Sigmoid colon (tissue), 3 donors: ENCODE results near the gene PCDHA8.
A peak's percentile ranks its signal among the peaks of the same experiment; 100 is the strongest.

Experiments used
- POLR2A ChIP-seq, 2 donors: fragments of 450-650 bp; IDR thresholded peaks; one replicate each; pipeline ENCODE4 v1.6.1; 2016; ENCODE audit warnings: antibody characterized with exemption in 2 of 2, mild to moderate bottlenecking in 2 of 2, moderate library complexity in 2 of 2
- TF ChIP-seq, protein P1 (sequence below), 4 experiments: fragments of 450-650 bp in 3 of 4; fragments of 200-600 bp in 1 of 4; IDR thresholded peaks; one replicate each; pipeline ENCODE4 v1.5.1; 2016 to 2019; ENCODE audit warnings: antibody characterized with exemption in 4 of 4, mild to moderate bottlenecking in 3 of 4, moderate library complexity in 2 of 4

DNA sequence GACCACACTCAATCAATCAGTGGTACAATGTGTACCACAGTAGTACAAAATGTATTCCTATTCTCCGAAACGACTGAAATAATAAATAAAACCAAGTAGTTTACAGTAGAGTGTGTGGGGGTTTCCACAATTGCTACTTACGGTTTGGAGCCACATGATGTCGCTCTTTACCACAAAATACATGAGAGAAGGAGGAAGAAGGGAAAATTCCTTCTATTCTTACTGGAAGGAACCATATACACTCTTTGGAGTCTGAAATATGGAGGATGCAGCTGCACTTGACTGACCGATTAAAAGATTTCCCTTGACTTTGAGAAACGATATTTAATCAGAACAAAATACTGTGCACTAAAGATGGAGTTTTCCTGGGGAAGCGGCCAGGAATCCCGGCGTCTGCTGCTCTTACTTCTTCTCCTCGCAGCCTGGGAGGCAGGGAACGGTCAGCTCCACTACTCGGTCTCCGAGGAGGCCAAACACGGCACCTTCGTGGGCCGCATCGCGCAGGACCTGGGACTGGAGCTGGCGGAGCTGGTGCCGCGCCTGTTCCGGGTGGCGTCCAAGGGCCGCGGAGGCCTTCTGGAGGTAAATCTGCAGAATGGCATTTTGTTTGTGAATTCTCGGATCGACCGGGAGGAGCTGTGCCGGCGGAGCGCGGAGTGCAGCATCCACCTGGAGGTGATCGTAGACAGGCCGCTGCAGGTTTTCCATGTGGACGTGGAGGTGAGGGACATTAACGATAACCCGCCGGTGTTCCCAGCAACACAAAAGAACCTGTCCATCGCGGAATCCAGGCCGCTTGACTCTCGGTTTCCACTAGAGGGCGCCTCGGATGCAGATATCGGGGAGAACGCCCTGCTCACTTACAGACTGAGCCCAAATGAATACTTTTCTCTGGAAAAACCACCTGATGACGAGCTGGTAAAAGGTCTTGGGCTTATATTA is 33.9 kb upstream of the PCDHA8 start, which contains the start of gene PCDHA4:
- TF ChIP-seq, protein P1, sequence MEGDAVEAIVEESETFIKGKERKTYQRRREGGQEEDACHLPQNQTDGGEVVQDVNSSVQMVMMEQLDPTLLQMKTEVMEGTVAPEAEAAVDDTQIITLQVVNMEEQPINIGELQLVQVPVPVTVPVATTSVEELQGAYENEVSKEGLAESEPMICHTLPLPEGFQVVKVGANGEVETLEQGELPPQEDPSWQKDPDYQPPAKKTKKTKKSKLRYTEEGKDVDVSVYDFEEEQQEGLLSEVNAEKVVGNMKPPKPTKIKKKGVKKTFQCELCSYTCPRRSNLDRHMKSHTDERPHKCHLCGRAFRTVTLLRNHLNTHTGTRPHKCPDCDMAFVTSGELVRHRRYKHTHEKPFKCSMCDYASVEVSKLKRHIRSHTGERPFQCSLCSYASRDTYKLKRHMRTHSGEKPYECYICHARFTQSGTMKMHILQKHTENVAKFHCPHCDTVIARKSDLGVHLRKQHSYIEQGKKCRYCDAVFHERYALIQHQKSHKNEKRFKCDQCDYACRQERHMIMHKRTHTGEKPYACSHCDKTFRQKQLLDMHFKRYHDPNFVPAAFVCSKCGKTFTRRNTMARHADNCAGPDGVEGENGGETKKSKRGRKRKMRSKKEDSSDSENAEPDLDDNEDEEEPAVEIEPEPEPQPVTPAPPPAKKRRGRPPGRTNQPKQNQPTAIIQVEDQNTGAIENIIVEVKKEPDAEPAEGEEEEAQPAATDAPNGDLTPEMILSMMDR (IDR thresholded peaks at IDR 0.05) = peak in 1 of 4 experiments; percentile 22
- no peak for TF ChIP-seq POLR2A (IDR thresholded peaks at IDR 0.05)
